SK-MEL-5 (cell line): ENCODE data around the gene TANC1. TPM values are rescaled to one million over a fixed set of nuclear protein-coding genes. Genes with fewer than 3 reads are reported as not detected.

ENCODE experiments used
- DNase-seq: peaks from one replicate; pipeline ENCODE4 v3.0.0-alpha.2; 2016; ENCODE audit warnings: low read depth, low spot score
- in situ Hi-C: cut with HindIII; loops from 2 replicates; pipeline ENCODE4 v1.10.0; 2016; ENCODE audit warnings: low sequenced_read_pairs, high pct_unique_total_duplicates, low pct_unique_long_range_greater_than_20kb
- total RNA-seq: library from RNA; depleted of rRNA; stranded (reverse); fragments of >200 nt; shearing (Covaris generic); gene quantifications from 2 replicates; pipeline ENCODE4 v1.2.3, GENCODE V29; 2014

The TANC1 gene
- total RNA-seq, 1 experiment from 2014 or later = 34.6 TPM

DNA sequence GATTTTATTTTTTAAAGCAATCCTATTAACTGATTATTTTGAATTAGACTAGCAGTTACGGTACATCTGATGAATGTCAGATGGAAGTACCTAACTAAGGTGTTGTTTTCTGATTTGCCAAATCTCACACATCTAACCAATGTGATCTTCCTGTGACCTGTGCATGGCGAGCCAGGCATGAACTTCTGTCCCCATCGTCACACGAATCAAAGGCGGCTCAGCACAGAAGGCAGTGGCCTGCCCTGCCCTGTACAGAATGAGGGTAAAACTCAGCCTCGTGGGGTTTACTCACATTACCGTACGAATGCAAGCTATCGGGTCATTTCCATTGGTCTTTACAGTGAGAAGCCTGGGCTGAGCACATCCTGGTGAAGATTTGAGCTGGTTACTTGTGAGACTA lies 230.8 kb downstream of the TANC1 start:
- in situ Hi-C loops = no loop called here
- no peak for DNase-seq

DNA sequence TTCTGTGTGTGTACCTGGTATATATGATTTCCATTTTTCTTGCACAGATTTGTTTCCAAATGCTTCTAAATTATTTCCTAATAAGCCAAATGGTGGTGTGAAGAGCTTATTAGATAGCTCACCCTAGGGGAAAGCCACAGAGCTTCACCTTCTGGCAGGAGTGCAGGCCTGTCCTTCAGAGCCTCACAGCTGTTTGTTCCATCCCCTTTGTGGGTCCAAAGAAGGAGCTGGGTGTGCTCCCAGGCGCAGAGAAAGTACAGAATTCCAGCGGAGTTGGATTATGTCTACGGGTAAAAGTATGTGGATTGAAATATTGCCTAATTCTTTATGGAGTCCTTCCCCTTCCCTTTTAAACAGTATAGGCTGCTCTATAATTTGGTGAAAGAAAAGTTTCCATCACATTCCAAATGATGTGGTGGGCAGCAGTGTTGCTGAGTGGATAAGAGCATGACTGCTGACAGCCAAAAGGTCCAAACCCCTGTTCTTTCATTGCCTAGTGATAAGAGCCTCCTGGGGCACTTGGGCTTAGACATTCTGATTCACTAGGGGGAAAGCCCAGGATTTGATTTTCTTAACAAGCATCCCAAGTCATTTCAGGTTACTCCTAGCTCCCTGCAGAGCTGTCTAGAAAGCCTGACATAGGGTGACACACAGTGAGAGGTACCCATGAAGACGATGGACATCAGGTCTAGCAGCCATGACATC lies 231.5 kb downstream of the TANC1 start:
- DNase-seq = no peak
- in situ Hi-C loops = no loop called here

DNA sequence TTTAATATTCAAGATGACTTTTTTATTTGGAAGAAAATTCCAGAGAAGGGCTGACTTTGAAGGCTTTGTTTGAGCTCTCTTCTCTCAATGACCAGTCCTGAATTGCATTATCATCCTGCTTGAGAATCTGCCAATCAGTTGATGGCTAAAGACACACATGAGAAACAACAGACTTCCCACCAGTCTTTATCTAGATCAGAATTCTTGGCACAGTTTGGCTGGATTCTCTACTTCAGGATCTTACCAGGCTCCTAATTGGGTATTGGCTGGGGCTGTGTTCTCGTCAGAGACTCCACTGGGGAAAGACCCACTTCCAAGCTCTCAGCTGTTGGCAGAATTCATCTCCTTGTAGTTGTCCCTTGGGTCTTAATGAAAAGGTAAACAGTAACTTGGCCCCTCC lies 232.1 kb downstream of the TANC1 start:
- DNase-seq = no peak

DNA sequence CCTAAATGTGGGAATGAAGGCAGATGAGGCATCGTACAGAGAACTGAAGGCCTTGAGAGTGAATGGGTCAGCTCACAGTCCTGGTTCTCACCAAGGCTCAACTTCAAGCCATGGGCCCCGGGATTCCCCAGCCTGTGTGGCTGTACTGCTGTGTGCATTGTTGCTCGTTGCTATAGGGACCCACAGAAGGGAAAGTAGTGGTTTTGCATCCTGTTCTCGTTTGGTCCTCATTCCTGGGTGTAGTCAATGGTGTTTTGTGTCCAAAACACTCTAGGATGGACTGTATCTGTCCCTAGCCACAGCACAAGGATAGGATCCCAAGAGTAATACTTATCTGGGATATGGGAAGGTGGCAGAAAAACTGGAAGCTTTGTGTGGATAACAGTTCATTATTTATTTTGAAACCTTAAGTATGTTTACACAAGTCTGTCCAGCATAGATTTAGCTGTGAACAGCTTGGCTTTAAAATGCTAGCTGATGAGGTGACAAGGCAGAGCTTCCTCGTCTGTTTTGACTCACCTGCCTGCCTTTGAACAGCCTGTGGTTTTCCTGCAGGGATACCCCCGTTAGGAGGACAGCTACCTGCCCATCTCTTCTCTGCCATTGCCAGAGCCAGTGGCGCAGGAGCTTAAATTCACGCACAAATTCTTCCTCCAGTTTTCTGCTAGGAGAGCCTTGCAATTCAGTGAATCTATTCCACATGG lies 233.1 kb downstream of the TANC1 start:
- in situ Hi-C loops = no loop called here
- no peak for DNase-seq

More for the DNA sequence above, 232.1 kb downstream of the TANC1 start:
- in situ Hi-C loops = no loop called here

DNA sequence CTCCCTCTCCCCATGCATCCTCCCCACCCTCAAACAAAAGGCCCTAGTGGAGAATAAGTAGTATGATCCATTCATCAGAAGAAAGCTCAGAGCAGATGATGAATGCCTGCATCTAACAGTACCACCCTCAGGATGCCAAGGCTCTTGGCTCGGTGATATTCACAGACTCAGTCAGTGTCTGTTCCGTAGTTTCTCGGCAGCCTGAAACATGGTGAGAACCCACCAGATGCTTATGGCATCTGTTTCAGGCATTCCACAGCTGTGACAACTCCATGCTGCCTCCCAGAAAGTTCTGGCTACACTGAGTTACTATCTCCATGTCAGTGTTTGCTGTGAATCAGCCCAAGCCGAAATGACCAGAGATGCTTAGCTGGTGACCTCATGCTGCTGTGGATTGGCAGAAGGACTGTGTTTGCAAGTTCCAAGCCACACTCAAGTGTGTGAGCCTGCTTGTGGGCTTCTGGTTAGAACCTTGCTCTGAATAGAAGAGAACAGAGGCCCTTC lies 234.2 kb downstream of the TANC1 start:
- DNase-seq = no peak

DNA sequence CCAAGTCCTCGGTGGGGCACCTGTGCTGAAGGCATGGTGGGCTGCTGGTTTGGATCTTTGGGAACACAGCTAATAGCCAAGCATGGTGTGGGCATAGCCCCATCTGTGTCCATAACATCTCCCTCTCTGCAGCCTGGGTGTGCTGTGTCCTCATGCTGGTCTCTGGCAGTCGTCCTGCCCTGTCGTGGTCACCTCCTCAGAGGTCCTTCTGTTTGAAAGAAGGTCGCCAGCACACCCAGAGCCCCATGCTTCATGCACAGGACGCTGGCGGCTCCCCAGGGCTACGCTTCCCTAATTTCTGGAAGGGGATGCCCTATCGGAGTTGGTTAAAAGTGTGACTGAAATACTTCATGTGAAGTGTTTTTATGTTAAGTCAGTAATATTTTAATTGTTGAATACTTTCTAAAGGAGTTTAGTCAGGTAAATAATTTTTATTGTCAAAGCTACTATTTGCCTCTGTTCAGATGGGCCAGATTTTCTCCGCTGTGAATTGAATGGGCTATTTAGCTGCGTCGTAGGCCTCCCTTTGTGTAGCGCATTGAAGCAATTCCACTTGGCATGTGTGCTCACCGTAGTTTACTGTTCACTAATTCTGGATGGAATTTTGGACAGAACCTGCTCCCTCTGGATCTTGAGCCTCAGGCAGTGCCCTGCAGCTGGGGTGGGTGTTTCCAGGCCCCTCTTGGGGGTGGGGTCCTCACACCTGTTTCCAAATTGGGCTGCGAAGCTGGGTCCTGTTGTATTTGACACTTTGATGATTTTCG lies 236.1 kb downstream of the TANC1 start:
- no peak for DNase-seq
- in situ Hi-C loops = no loop called here

More for the DNA sequence above, 234.2 kb downstream of the TANC1 start:
- in situ Hi-C loops = no loop called here

GRCh38 chr2:159206736-159207380 lies 238.4 kb downstream of the TANC1 start:
- in situ Hi-C loops = no loop called here

GRCh38 chr2:159208438-159208837 lies 240.0 kb downstream of the TANC1 start:
- peak; percentile 56 for DNase-seq

More at GRCh38 chr2:159206736-159207380, 238.4 kb downstream of the TANC1 start:
- DNase-seq = no peak

GRCh38 chr2:159209341-159210306 lies 241.2 kb downstream of the TANC1 start:
- DNase-seq = no peak
- in situ Hi-C loops = no loop called here

More at GRCh38 chr2:159208438-159208837, 240.0 kb downstream of the TANC1 start:
- in situ Hi-C loops = no loop called here

DNA sequence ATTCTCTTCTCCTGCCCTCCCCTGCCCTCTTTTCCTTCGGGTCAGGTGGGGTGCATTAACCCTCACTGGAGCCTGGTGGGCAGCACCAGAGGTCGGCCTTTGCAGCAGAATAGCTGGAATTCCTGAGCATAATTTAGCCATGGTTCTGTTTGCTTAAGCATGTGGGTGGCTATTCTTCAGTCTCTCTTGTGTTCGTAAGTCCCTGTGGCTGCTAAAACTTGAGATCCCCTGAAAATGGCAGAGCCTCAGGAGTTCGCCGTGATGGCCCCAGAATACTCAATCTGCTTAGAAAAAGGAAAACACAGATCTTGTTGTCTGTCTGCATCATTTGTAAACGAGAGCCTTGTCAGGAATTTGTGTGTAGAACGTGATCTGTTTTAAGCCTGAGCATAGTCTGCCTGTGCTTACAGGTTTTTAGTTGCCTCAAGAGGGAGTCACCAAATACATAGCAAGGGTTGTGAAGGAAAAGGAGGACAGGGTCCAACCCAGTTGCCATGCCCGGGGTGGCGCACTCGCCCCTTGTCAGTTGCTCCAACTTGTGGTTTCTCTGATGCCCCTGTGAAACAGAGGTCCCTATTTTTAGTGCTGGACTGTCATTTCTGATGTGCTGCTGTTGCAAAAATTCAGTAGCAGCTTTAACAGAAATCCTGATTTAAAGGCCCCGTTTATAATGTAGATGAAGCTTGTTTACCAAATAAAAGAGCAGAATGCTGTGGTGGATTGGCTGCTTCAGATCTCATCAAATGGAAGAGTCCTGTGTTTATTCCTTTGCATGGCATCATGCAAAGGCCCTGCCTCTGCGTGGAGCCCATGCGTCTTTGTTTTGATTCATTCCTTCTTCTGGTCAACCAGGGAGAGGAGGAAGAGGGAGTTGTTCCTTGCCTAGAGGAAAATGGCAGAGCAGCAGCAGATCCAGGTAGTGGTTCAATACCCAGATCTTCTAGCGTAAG lies 243.3 kb downstream of the TANC1 start:
- in situ Hi-C loops = no loop called here
- DNase-seq = no peak

DNA sequence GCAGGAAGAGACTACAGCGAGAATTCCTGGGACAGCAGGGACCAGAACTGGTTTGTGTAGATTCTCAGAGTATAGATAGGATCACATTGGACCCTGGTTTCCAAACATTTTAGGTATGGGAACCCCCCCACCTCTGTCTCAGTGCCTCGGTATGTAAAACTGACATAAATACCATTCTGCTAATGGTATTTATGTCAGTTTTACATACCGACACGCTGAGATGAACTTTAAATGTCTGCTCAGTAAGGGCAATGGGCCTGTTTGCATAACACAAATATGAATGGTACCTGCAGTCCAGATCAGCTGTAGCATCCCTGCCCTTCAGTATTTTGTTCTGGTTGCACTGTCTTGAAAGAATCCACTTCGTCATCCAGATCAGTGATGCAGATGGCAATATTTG lies 244.9 kb downstream of the TANC1 start:
- DNase-seq = no peak
- in situ Hi-C loops = no loop called here

DNA sequence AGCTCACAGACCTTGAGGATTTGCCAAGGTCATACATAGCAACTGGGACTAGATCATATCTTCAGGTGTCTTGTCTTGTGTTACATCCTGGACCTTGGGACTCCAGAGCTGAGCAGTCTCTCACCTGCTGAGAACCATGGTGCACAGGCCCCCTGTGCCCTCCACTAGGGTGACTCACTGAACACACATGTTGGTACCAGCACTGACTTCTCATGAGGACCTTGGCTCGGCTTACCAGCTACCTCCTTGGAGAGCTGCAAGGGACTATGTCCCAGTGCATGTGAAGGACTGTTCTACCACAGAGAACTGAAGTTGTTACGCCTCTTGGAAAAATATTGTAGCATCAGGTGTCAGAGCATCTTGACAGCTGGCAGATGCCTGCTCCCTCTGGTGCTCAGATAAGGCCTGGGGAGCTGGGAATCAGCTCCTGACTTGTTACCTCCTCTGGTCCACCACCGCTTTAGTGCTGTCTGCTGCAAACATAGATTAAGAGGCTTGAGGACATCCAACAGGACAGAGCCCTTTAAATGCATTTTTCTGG lies 246.0 kb downstream of the TANC1 start:
- in situ Hi-C loops = no loop called here
- no peak for DNase-seq

DNA sequence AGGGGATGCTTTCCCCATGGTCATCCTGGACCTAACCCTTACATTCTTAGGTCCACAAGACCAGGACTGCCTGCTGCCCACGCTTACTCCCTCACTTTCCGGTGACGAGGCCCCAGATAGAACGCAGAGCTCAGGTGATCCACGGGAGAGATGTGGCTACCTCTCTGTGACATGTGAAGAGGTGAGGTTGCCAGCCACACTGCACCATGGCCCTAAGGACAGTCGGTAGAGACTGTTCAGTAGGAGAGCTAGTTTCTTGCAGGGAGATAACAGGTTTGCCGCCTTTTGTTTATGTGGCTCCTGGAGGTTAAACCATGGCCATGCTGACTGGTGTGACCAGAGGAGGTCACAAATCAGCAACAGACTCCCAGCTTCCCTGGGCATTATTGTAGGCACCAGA lies 246.7 kb downstream of the TANC1 start:
- no peak for DNase-seq
- in situ Hi-C loops = no loop called here

- DNase-seq = no peak
- in situ Hi-C loops = no loop called here
Observed at GRCh38 chr2:159217676-159218075, 249.2 kb downstream of the TANC1 start.

DNA sequence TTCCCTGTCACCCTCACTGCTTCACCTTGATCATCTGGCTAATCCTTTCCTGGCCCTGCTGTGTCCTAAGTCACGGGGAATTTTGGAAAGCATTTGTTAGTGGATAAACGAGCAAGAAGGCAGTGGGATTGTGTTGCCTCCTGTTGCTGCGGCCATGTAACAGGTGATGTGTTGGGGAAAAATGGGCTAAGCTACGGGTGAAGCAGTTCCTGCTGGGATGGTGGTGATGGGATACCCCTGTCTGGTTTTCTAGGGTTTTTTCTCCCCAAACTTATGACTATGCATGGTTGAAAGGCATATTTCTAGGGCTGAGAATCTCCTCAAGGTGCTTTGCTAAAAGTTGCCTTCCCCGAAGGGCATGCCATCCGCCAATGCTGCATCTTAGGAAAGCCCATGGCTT lies 249.9 kb downstream of the TANC1 start:
- in situ Hi-C loops = no loop called here
- DNase-seq = no peak
